ENCODE data around the gene SNF8.
A peak's percentile ranks its signal among the peaks of the same experiment; 100 is the strongest.

SNF8 gene

GRCh38 chr17:48907713-48908046 is 37.0 kb downstream of the SNF8 start:
- H2AFZ ChIP-seq (ENCODE audit: low read length) = no peak overlapping the region
- H3K27ac ChIP-seq (ENCODE audit: low read depth, low read length, poor library complexity, severe bottlenecking) = peak overlapping the region; percentile 27
- H3F3A ChIP-seq (ENCODE audit: insufficient read depth, low read length) = no peaks in the 10 kb centered on the region
- H3K9ac ChIP-seq (ENCODE audit: low read length) = peak overlapping the region; percentile 71
- H3K4me1 ChIP-seq (ENCODE audit: insufficient read depth, low read length, severe bottlenecking) = peaks cover 27% of the 10 kb centered on the region
- peak overlapping the region; percentile 84 for H3K4me2 ChIP-seq (ENCODE audit: low read length)
- no peaks in the 10 kb centered on the region for H3K9me3 ChIP-seq (ENCODE audit: low read length)
- no peaks in the 10 kb centered on the region for H3K27me3 ChIP-seq (ENCODE audit: insufficient read depth, low read length)
- TF ChIP-seq CTCF (IDR thresholded peaks at IDR 0.05; ENCODE audit: low read length) (no peak), EZH2 (IDR thresholded peaks at IDR 0.05; ENCODE audit: borderline replicate concordance, low read length) (no peak)
- peaks cover 29% of the 10 kb centered on the region for H3K79me2 ChIP-seq (ENCODE audit: insufficient read depth, low read length)
- no peaks in the 10 kb centered on the region for H3K9me2 ChIP-seq (ENCODE audit: low read depth, low read length)
- peak overlapping the region; percentile 71 for H3K4me3 ChIP-seq (ENCODE audit: low read depth, low read length, poor library complexity, severe bottlenecking)
- 0 out of 2 replicates have a peak, but pooled peaks cover 2% of the 10 kb centered on the region for H4K20me1 ChIP-seq (ENCODE audit: insufficient read depth, low read length)
- H3K36me3 ChIP-seq (ENCODE audit: insufficient read depth, low read length) = peaks cover 26% of the 10 kb centered on the region

GRCh38 chr17:48905987-48906515 is 38.6 kb downstream of the SNF8 start:
- no peak overlapping the region for H3K9ac ChIP-seq (ENCODE audit: low read length)
- no peak overlapping the region for H2AFZ ChIP-seq (ENCODE audit: low read length)
- peaks cover 10% of the 10 kb centered on the region; the same call in 1 of the 2 replicates for H3K36me3 ChIP-seq (ENCODE audit: insufficient read depth, low read length)
- H4K20me1 ChIP-seq (ENCODE audit: insufficient read depth, low read length) = 0 out of 2 replicates have a peak, but pooled peaks cover 2% of the 10 kb centered on the region
- no peaks in the 10 kb centered on the region for H3K9me3 ChIP-seq (ENCODE audit: low read length)
- peaks cover 12% of the 10 kb centered on the region for H3K79me2 ChIP-seq (ENCODE audit: insufficient read depth, low read length)
- no peak overlapping the region for H3K4me3 ChIP-seq (ENCODE audit: low read depth, low read length, poor library complexity, severe bottlenecking)
- no peak overlapping the region for H3K27ac ChIP-seq (ENCODE audit: low read depth, low read length, poor library complexity, severe bottlenecking)
- no peaks in the 10 kb centered on the region for H3F3A ChIP-seq (ENCODE audit: insufficient read depth, low read length)
- no peak for TF ChIP-seq EZH2 (IDR thresholded peaks at IDR 0.05; ENCODE audit: borderline replicate concordance, low read length)
- no peak overlapping the region for H3K4me2 ChIP-seq (ENCODE audit: low read length)
- no peaks in the 10 kb centered on the region for H3K9me2 ChIP-seq (ENCODE audit: low read depth, low read length)
- H3K27me3 ChIP-seq (ENCODE audit: insufficient read depth, low read length) = no peaks in the 10 kb centered on the region
- H3K4me1 ChIP-seq (ENCODE audit: insufficient read depth, low read length, severe bottlenecking) = peaks cover 26% of the 10 kb centered on the region

- Histone ChIP-seq H2AFZ (ENCODE audit: low read length) (no peak overlapping the region), H4K20me1 (ENCODE audit: insufficient read depth, low read length) (no peaks in the 10 kb centered on the region), H3K36me3 (ENCODE audit: insufficient read depth, low read length) (no peaks in the 10 kb centered on the region), H3K4me2 (ENCODE audit: low read length) (no peak overlapping the region), H3K27ac (ENCODE audit: low read depth, low read length, poor library complexity, severe bottlenecking) (no peak overlapping the region), H3K9me2 (ENCODE audit: low read depth, low read length) (no peaks in the 10 kb centered on the region), H3K4me3 (ENCODE audit: low read depth, low read length, poor library complexity, severe bottlenecking) (no peak overlapping the region), H3K9ac (ENCODE audit: low read length) (no peak overlapping the region), H3F3A (ENCODE audit: insufficient read depth, low read length) (no peaks in the 10 kb centered on the region), H3K4me1 (ENCODE audit: insufficient read depth, low read length, severe bottlenecking) (peaks cover 9% of the 10 kb centered on the region), H3K27me3 (ENCODE audit: insufficient read depth, low read length) (no peaks in the 10 kb centered on the region), H3K9me3 (ENCODE audit: low read length) (no peaks in the 10 kb centered on the region), H3K79me2 (ENCODE audit: insufficient read depth, low read length) (no peaks in the 10 kb centered on the region)
- TF ChIP-seq CTCF (IDR thresholded peaks at IDR 0.05; ENCODE audit: low read length) = no peak
- no peak for TF ChIP-seq EZH2 (IDR thresholded peaks at IDR 0.05; ENCODE audit: borderline replicate concordance, low read length)
These were observed 40.2 kb downstream of the SNF8 start for GRCh38 chr17:48904428-48904827.

- Histone ChIP-seq H3K4me3 (ENCODE audit: low read depth, low read length, poor library complexity, severe bottlenecking) (no peak overlapping the region), H3K27ac (ENCODE audit: low read depth, low read length, poor library complexity, severe bottlenecking) (no peak overlapping the region), H3K9ac (ENCODE audit: low read length) (no peak overlapping the region), H3F3A (ENCODE audit: insufficient read depth, low read length) (no peaks in the 10 kb centered on the region), H3K9me3 (ENCODE audit: low read length) (no peaks in the 10 kb centered on the region), H3K9me2 (ENCODE audit: low read depth, low read length) (no peaks in the 10 kb centered on the region), H3K79me2 (ENCODE audit: insufficient read depth, low read length) (no peaks in the 10 kb centered on the region), H3K27me3 (ENCODE audit: insufficient read depth, low read length) (no peaks in the 10 kb centered on the region), H4K20me1 (ENCODE audit: insufficient read depth, low read length) (no peaks in the 10 kb centered on the region), H3K4me1 (ENCODE audit: insufficient read depth, low read length, severe bottlenecking) (peaks cover 6% of the 10 kb centered on the region), H3K4me2 (ENCODE audit: low read length) (no peak overlapping the region), H3K36me3 (ENCODE audit: insufficient read depth, low read length) (peaks cover 1% of the 10 kb centered on the region; the same call in 1 of the 2 replicates), H2AFZ (ENCODE audit: low read length) (no peak overlapping the region)
- TF ChIP-seq EZH2 (IDR thresholded peaks at IDR 0.05; ENCODE audit: borderline replicate concordance, low read length) (no peak), CTCF (IDR thresholded peaks at IDR 0.05; ENCODE audit: low read length) (no peak)
These were observed 41.2 kb downstream of the SNF8 start for GRCh38 chr17:48903401-48903800.

Data from OCI-LY1 (cell line).